ENCODE results near the gene TTC19.

The TTC19 gene

GRCh38 chr17:15999141-15999973 is at the start of gene TTC19, which contains the start of gene ZSWIM7:
TSS of gene TTC19 (plus strand) at chr17:15999824. CDS start at chr17:15999849, 25 bp downstream.
TSS of gene ZSWIM7 (minus strand) at chr17:15999704. CDS start at chr17:15999594, 110 bp downstream.
- H3K27ac ChIP-seq (ENCODE audit: low read length) = peak within 1 kb of the TSS; percentile 97
- peaks cover 18 to 26% of the 10 kb centered on the region in 2 donors for H3K36me3 ChIP-seq (ENCODE audit: control insufficient read depth in 1 of 2, insufficient read depth in 2 of 2, low read length in 2 of 2)
- H3K9me3 ChIP-seq (ENCODE audit: control insufficient read depth in 1 of 2, low read length in 2 of 2) = no peaks in the 10 kb centered on the region
- peak within 1 kb of the TSS; percentile 86 to 88 for H3K4me3 ChIP-seq (ENCODE audit: low read depth in 1 of 2, low read length in 2 of 2)
- H3K4me1 ChIP-seq (ENCODE audit: control insufficient read depth in 1 of 2, insufficient read depth in 2 of 2, low read length in 2 of 2) = peaks cover 0 to 15% of the 10 kb centered on the region in 2 donors
- no peaks in the 10 kb centered on the region for H3K27me3 ChIP-seq (ENCODE audit: low read depth, low read length)

- Histone ChIP-seq H3K4me3 (ENCODE audit: low read depth in 1 of 2, low read length in 2 of 2) (no peak overlapping the region), H3K4me1 (ENCODE audit: control insufficient read depth in 1 of 2, insufficient read depth in 2 of 2, low read length in 2 of 2) (peaks cover 0 to 2% of the 10 kb centered on the region in 2 donors), H3K9me3 (ENCODE audit: control insufficient read depth in 1 of 2, low read length in 2 of 2) (no peaks in the 10 kb centered on the region), H3K36me3 (ENCODE audit: control insufficient read depth in 1 of 2, insufficient read depth in 2 of 2, low read length in 2 of 2) (no peaks in the 10 kb centered on the region), H3K27ac (ENCODE audit: low read length) (no peak overlapping the region), H3K27me3 (ENCODE audit: low read depth, low read length) (no peaks in the 10 kb centered on the region)
Observed at GRCh38 chr17:15951368-15952047, 48.1 kb upstream of the TTC19 start.

- Histone ChIP-seq H3K27ac (ENCODE audit: low read length) (no peak overlapping the region), H3K4me3 (ENCODE audit: low read depth in 1 of 2, low read length in 2 of 2) (no peak overlapping the region), H3K36me3 (ENCODE audit: control insufficient read depth in 1 of 2, insufficient read depth in 2 of 2, low read length in 2 of 2) (no peaks in the 10 kb centered on the region), H3K27me3 (ENCODE audit: low read depth, low read length) (no peaks in the 10 kb centered on the region), H3K4me1 (ENCODE audit: control insufficient read depth in 1 of 2, insufficient read depth in 2 of 2, low read length in 2 of 2) (no peaks in the 10 kb centered on the region), H3K9me3 (ENCODE audit: control insufficient read depth in 1 of 2, low read length in 2 of 2) (no peaks in the 10 kb centered on the region)
Observed at GRCh38 chr17:15952048-15952532, 47.5 kb upstream of the TTC19 start.

- Histone ChIP-seq H3K4me3 (ENCODE audit: low read depth in 1 of 2, low read length in 2 of 2) (no peak overlapping the region), H3K27ac (ENCODE audit: low read length) (no peak overlapping the region), H3K36me3 (ENCODE audit: control insufficient read depth in 1 of 2, insufficient read depth in 2 of 2, low read length in 2 of 2) (no peaks in the 10 kb centered on the region), H3K9me3 (ENCODE audit: control insufficient read depth in 1 of 2, low read length in 2 of 2) (no peaks in the 10 kb centered on the region), H3K4me1 (ENCODE audit: control insufficient read depth in 1 of 2, insufficient read depth in 2 of 2, low read length in 2 of 2) (no peaks in the 10 kb centered on the region), H3K27me3 (ENCODE audit: low read depth, low read length) (no peaks in the 10 kb centered on the region)
Observed at GRCh38 chr17:15952916-15953790, 46.5 kb upstream of the TTC19 start.

GRCh38 chr17:15954222-15954621 is 45.4 kb upstream of the TTC19 start:
- Histone ChIP-seq H3K27me3 (ENCODE audit: low read depth, low read length) (no peaks in the 10 kb centered on the region), H3K36me3 (ENCODE audit: control insufficient read depth in 1 of 2, insufficient read depth in 2 of 2, low read length in 2 of 2) (no peaks in the 10 kb centered on the region), H3K9me3 (ENCODE audit: control insufficient read depth in 1 of 2, low read length in 2 of 2) (no peaks in the 10 kb centered on the region), H3K27ac (ENCODE audit: low read length) (no peak overlapping the region), H3K4me3 (ENCODE audit: low read depth in 1 of 2, low read length in 2 of 2) (no peak overlapping the region), H3K4me1 (ENCODE audit: control insufficient read depth in 1 of 2, insufficient read depth in 2 of 2, low read length in 2 of 2) (peaks cover 0 to 9% of the 10 kb centered on the region in 2 donors)

GRCh38 chr17:15955793-15956541 is 43.7 kb upstream of the TTC19 start:
- Histone ChIP-seq H3K27ac (ENCODE audit: low read length) (no peak overlapping the region), H3K4me1 (ENCODE audit: control insufficient read depth in 1 of 2, insufficient read depth in 2 of 2, low read length in 2 of 2) (peaks cover 0 to 9% of the 10 kb centered on the region in 2 donors), H3K27me3 (ENCODE audit: low read depth, low read length) (no peaks in the 10 kb centered on the region), H3K36me3 (ENCODE audit: control insufficient read depth in 1 of 2, insufficient read depth in 2 of 2, low read length in 2 of 2) (no peaks in the 10 kb centered on the region), H3K9me3 (ENCODE audit: control insufficient read depth in 1 of 2, low read length in 2 of 2) (no peaks in the 10 kb centered on the region), H3K4me3 (ENCODE audit: low read depth in 1 of 2, low read length in 2 of 2) (no peak overlapping the region)

- Histone ChIP-seq H3K4me1 (ENCODE audit: control insufficient read depth in 1 of 2, insufficient read depth in 2 of 2, low read length in 2 of 2) (peaks cover 0 to 9% of the 10 kb centered on the region in 2 donors), H3K36me3 (ENCODE audit: control insufficient read depth in 1 of 2, insufficient read depth in 2 of 2, low read length in 2 of 2) (no peaks in the 10 kb centered on the region)
Observed at GRCh38 chr17:15957206-15957605, 42.4 kb upstream of the TTC19 start.

GRCh38 chr17:15957608-15958307 is 41.9 kb upstream of the TTC19 start:
- no peaks in the 10 kb centered on the region for H3K9me3 ChIP-seq (ENCODE audit: control insufficient read depth in 1 of 2, low read length in 2 of 2)
- peaks cover 0 to 9% of the 10 kb centered on the region in 2 donors for H3K4me1 ChIP-seq (ENCODE audit: control insufficient read depth in 1 of 2, insufficient read depth in 2 of 2, low read length in 2 of 2)
- H3K4me3 ChIP-seq (ENCODE audit: low read depth in 1 of 2, low read length in 2 of 2) = no peak overlapping the region
- H3K27me3 ChIP-seq (ENCODE audit: low read depth, low read length) = no peaks in the 10 kb centered on the region
- H3K27ac ChIP-seq (ENCODE audit: low read length) = no peak overlapping the region
- H3K36me3 ChIP-seq (ENCODE audit: control insufficient read depth in 1 of 2, insufficient read depth in 2 of 2, low read length in 2 of 2) = no peaks in the 10 kb centered on the region

More at GRCh38 chr17:15957206-15957605, 42.4 kb upstream of the TTC19 start:
- Histone ChIP-seq H3K4me3 (ENCODE audit: low read depth in 1 of 2, low read length in 2 of 2) (no peak overlapping the region), H3K27me3 (ENCODE audit: low read depth, low read length) (no peaks in the 10 kb centered on the region), H3K27ac (ENCODE audit: low read length) (no peak overlapping the region), H3K9me3 (ENCODE audit: control insufficient read depth in 1 of 2, low read length in 2 of 2) (no peaks in the 10 kb centered on the region)

GRCh38 chr17:15958484-15958854 is 41.2 kb upstream of the TTC19 start:
- Histone ChIP-seq H3K4me1 (ENCODE audit: control insufficient read depth in 1 of 2, insufficient read depth in 2 of 2, low read length in 2 of 2) (peaks cover 0 to 9% of the 10 kb centered on the region in 2 donors), H3K27ac (ENCODE audit: low read length) (peak overlapping the region; percentile 42), H3K4me3 (ENCODE audit: low read depth in 1 of 2, low read length in 2 of 2) (no peak overlapping the region), H3K27me3 (ENCODE audit: low read depth, low read length) (no peaks in the 10 kb centered on the region), H3K36me3 (ENCODE audit: control insufficient read depth in 1 of 2, insufficient read depth in 2 of 2, low read length in 2 of 2) (no peaks in the 10 kb centered on the region), H3K9me3 (ENCODE audit: control insufficient read depth in 1 of 2, low read length in 2 of 2) (no peaks in the 10 kb centered on the region)

- Histone ChIP-seq H3K9me3 (ENCODE audit: control insufficient read depth in 1 of 2, low read length in 2 of 2) (no peaks in the 10 kb centered on the region), H3K4me1 (ENCODE audit: control insufficient read depth in 1 of 2, insufficient read depth in 2 of 2, low read length in 2 of 2) (peaks cover 7 to 8% of the 10 kb centered on the region in 2 donors), H3K4me3 (ENCODE audit: low read depth in 1 of 2, low read length in 2 of 2) (no peak overlapping the region), H3K27ac (ENCODE audit: low read length) (no peak overlapping the region), H3K36me3 (ENCODE audit: control insufficient read depth in 1 of 2, insufficient read depth in 2 of 2, low read length in 2 of 2) (no peaks in the 10 kb centered on the region), H3K27me3 (ENCODE audit: low read depth, low read length) (no peaks in the 10 kb centered on the region)
Observed at GRCh38 chr17:15963670-15964110, 35.9 kb upstream of the TTC19 start.
